Activated CD4-positive, alpha-beta T cell treated with anti-CD3 and anti-CD28 coated beads for 24 hours (primary cell): ENCODE measurements around the gene TXLNG.
A peak's percentile ranks its signal among the peaks of the same experiment; 100 is the strongest.
"Not testable (repeated sequence)": the region's sequence is repeated elsewhere in the genome, so short reads cannot be mapped to it uniquely, and the experiment has no call there.

Source experiments
- DNase-seq, 2 donors: peaks; one replicate each; pipeline ENCODE4 v3.0.0-alpha.2; 2020; ENCODE audit warnings: low read depth in 2 of 2

The TXLNG gene

DNA sequence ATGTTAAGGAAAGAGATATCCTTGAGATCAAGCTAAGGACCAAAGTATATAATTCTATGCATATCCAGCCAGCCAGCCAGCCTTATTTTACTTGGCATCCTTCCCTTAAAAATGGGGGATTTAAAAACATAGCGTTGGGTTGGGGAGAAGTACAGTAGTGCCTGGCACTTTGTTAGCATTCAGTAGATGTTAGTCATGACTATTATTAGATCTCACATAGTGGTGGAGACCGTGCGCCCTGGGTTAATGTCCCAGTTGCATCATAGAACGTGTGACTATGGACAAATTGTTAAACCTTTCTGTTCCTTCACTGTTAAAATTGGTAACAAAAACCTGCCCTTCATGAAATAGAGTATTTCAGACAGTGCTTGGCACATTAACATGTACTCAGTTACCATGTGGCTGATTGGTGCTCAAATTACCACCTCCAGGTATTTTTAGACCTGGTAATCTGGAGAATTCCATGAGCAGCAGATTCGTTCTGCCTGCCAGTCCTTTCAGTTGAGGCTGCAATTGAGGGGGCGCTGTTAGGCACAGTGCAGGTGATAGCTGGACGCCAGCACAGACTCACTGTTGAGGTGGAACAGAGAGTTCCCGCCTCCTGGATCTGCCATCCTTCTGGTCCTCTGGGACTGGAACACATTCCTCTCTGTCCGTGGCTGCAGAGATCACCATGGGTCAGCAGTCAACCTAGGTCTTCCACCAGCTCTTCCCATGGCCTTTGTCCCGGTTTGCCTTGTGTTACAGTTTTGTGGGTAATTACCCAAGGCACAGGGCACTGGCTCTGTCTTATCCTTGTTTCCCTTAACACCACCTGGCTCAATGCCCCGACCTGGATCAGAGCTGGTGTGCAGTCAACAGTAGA lies 52.2 kb downstream of the TXLNG start:
- DNase-seq, result no peak

- DNase-seq, result no peak
Observed at GRCh38 chrX:16839219-16839851, 53.1 kb downstream of the TXLNG start.

- DNase-seq, result no peak
Observed at GRCh38 chrX:16839852-16840460, 53.7 kb downstream of the TXLNG start.

GRCh38 chrX:16842684-16843083 lies 56.4 kb downstream of the TXLNG start:
- no peak for DNase-seq

GRCh38 chrX:16843208-16843909 lies 57.1 kb downstream of the TXLNG start:
- DNase-seq, result no peak

- no peak for DNase-seq
Observed at GRCh38 chrX:16845686-16846085, 59.4 kb downstream of the TXLNG start.

DNA sequence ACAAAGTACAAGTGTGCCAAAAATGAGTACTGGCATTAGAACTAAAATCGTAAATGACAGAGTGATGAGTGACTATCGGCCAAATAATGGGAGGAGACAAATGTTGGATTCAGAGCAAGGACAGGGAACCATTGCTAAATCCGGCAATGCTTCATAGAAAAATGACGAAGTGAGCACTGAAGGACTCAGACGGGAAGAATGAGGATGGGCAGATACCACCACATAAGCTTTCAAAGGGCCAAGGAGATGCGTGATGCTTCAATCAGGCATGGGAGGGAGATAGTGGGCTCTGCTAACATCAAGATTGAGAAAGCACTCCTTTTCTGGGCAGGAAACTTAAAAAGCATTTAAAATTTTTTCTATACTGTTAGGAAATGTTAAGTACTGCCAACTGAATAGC lies 62.3 kb downstream of the TXLNG start:
- DNase-seq, result no peak

DNA sequence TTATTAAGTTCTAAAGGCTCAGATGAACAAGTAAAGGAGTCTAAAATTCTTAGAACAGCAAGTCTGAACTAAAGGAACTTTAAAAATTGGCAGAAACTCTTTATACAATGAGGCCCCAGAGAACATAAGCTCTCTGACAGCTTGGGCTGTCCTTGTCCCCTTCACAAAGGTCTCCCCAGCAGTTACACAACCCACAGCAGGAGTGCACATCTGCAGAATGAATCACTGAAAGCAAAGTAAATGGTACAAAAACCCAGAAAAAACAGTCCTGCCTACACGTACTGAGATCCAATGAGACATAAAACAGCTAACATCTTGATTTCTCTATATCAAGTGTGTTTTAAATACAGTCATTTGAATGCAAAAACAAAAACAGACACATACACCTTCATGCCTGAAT lies 65.2 kb downstream of the TXLNG start:
- no peak for DNase-seq

DNA sequence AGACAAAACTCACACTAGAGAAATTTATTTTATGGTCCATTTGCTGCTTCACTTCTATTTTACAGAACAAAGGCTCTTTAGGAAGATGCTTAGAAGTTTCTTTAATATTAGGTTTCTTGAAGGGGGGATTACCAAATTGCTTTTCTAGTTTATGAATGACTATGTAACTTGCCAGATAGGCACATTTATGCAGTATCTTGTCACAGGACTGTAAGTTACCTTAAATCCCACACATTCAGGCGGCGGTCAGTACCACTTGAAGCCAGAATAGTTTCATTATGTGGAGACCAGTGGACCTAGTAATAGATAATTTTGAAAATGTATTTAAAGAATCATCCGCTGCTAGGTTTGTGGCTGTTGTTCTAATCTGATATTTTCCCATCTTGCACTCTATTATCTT lies 65.6 kb downstream of the TXLNG start:
- DNase-seq, result no peak

- DNase-seq, result no peak
Observed at GRCh38 chrX:16852617-16853179, 66.4 kb downstream of the TXLNG start.

GRCh38 chrX:16853537-16853936 lies 67.3 kb downstream of the TXLNG start:
- no peak for DNase-seq

GRCh38 chrX:16855363-16856075 lies 69.3 kb downstream of the TXLNG start:
- no peak for DNase-seq

GRCh38 chrX:16856076-16856404 lies 69.8 kb downstream of the TXLNG start:
- not testable (repeated sequence) for DNase-seq

- no peak for DNase-seq
Observed at GRCh38 chrX:16856744-16857143, 70.5 kb downstream of the TXLNG start.

- DNase-seq, result no peak
Observed at GRCh38 chrX:16862829-16863228, 76.6 kb downstream of the TXLNG start.

GRCh38 chrX:16867947-16868346 lies 81.7 kb downstream of the TXLNG start:
- no peak for DNase-seq

DNA sequence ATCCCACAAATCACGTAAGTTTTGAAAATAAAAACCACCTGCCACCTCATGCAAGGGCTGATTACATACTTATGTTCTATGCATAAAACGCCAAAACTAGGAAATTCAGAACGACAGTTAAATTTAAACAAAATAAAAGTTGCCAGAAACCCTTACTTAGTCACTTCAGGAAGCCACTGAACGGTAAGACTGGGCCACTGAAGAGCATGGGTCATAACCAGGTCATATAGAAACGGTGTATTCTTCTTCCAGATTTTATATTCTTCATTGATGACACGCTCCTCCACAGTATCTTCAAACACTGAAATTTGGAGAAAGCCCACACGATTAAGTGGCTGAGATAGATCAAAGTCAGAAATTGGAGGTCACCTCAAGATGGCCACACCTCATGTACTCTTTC lies 82.7 kb downstream of the TXLNG start:
- DNase-seq, result no peak

DNA sequence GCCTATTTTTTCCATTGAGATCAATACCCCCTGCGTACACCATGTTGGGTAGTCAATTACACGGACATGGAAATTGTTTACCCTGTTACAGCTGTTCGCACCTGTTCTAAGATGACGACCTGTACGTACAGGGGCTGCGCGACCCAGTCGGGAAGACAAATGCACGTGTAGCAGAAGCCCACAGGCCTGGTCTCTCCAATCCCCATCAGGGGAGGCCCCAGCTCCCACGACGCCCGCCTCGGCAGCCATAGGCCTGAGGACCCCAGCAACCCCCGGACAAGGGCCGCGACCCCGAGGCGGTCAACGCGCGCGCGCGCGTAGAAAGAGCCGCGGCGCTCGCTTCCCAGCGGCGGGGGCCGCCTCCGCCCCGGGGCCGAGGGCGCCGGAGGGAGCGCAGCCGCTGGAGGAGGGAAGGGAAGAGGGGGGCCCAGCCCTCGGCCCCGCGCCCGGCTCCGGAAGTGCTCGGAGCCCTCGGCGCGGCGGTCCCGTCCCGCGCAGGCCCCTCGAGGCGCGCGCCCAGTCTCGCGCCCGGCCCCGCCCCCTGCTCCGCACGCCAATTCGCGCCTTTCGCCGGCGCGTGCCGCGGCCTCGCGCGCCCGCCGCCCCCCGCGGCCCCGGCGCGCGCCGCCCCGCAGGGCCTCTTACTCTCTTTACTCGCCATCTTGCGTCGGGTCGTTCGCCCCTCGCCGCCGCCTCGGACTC lies 83.3 kb downstream of the TXLNG start:
- peak in 1 of 2 donors; percentile 25 for DNase-seq

DNA sequence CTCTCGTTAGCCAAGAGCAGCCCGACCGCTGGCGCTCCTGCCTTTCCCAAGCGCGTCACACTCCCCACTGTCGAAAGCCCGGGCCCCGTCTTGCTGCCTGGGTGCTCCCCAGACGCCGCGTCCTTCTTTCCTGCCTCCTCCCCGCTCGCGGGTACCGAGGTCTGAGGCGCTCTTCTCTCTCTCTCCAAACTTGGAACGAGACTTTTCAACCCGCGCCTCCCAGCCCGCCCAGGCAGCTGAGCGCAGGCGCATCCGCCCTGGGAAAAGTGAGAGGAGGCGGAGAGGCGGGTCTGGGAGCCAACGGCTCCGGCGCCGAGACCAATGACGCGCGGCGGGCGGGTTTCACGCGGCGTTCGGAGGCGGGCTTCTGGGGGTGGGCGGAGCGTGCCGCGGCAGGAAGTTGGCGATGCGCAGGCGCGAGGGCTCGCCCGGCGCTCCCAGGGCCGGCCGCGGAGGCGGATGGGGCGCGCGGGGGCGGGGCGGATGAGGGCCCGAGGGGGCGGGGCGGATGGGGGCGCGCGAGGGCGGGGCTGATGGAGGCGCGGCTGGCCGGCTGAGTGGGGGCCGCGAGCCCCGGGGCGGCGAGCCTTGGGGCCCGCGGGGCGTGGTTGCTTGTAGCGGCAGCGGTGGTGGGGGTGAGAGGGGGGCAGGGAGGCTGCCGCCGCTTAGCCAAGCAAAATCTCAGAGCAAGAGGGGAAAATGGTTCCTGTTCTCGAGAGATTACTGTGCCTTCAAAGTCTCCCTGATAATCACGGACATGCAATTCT lies 84.0 kb downstream of the TXLNG start, which contains the start of gene RBBP7:
Gene RBBP7, minus strand, starts transcription at position 268 of the 767 bp plus-strand sequence. CDS start 309 bp downstream, outside the sequence.
- DNase-seq, result peak; percentile 75 to 85
